Suppressor macrophage (primary cell): ENCODE measurements around the gene ZMIZ1.

Experiments
- DNase-seq, 4 experiments: peaks; one replicate each; pipeline ENCODE4 v3.0.0-alpha.2; 2020 to 2022

The ZMIZ1 gene

GRCh38 chr10:79292026-79292766 is 223.4 kb downstream of the ZMIZ1 start:
- DNase-seq = no peak

GRCh38 chr10:79292891-79293746 is 224.4 kb downstream of the ZMIZ1 start:
- peak; percentile 68 to 79 (median 73) for DNase-seq

GRCh38 chr10:79293841-79294581 is 225.2 kb downstream of the ZMIZ1 start:
- DNase-seq = peak; percentile 94 to 98 (median 96)

GRCh38 chr10:79295563-79295962 is 226.8 kb downstream of the ZMIZ1 start:
- peak; percentile 88 to 96 (median 92) for DNase-seq

- DNase-seq = no peak
Observed at GRCh38 chr10:79296431-79296830, 227.7 kb downstream of the ZMIZ1 start.

GRCh38 chr10:79298403-79299244 is 229.9 kb downstream of the ZMIZ1 start:
- DNase-seq = peak; percentile 83 to 94 (median 89)

- DNase-seq = peak; percentile 51 to 80 (median 63)
Observed at GRCh38 chr10:79299397-79300241, 230.9 kb downstream of the ZMIZ1 start.

- no peak for DNase-seq
Observed at GRCh38 chr10:79300711-79301110, 231.9 kb downstream of the ZMIZ1 start.

GRCh38 chr10:79301754-79302530 is 233.2 kb downstream of the ZMIZ1 start:
- no peak for DNase-seq

GRCh38 chr10:79303631-79304478 is 235.1 kb downstream of the ZMIZ1 start:
- DNase-seq = no peak

- no peak for DNase-seq
Observed at GRCh38 chr10:79304479-79305087, 235.8 kb downstream of the ZMIZ1 start.

GRCh38 chr10:79305515-79305914 is 236.7 kb downstream of the ZMIZ1 start:
- DNase-seq = no peak

GRCh38 chr10:79305988-79306387 is 237.2 kb downstream of the ZMIZ1 start:
- DNase-seq = no peak

GRCh38 chr10:79306644-79307220 is 238.0 kb downstream of the ZMIZ1 start:
- DNase-seq = no peak

- no peak for DNase-seq
Observed at GRCh38 chr10:79308016-79308415, 239.2 kb downstream of the ZMIZ1 start.

GRCh38 chr10:79308969-79309665 is 240.4 kb downstream of the ZMIZ1 start:
- DNase-seq = no peak

- no peak for DNase-seq
Observed at GRCh38 chr10:79310200-79310865, 241.6 kb downstream of the ZMIZ1 start.
